ENCODE results near the gene LSM4. TPM values are rescaled to one million over a fixed set of nuclear protein-coding genes. Genes with fewer than 3 reads are reported as not detected.
A peak's percentile ranks its signal among the peaks of the same experiment; 100 is the strongest.
"Not testable (repeated sequence)": the region's sequence is repeated elsewhere in the genome, so short reads cannot be mapped to it uniquely, and the experiment has no call there.

Gene LSM4
- total RNA-seq, 1 donor from 2014 or later, result 166 TPM

GRCh38 chr19:18328340-18329034, 5.6 kb upstream of the LSM4 start:
- peak; percentile 97 for TF ChIP-seq CTCF (IDR thresholded peaks at IDR 0.05; ENCODE audit: unreplicated experiment)
- Mint-ChIP-seq H3K9me3 (ENCODE audit: unreplicated experiment) (no peaks in the 10 kb centered on the region), H3K27ac (ENCODE audit: unreplicated experiment) (peak overlapping the region; percentile 84), H3K4me3 (ENCODE audit: unreplicated experiment) (peak overlapping the region; percentile 70), H3K36me3 (ENCODE audit: low read depth, unreplicated experiment) (peaks cover 4% of the 10 kb centered on the region), H3K27me3 (ENCODE audit: unreplicated experiment) (peaks cover 3% of the 10 kb centered on the region), H3K4me1 (ENCODE audit: unreplicated experiment) (peaks cover 8% of the 10 kb centered on the region)
- DNase-seq (ENCODE audit: low spot score), result peak; percentile 82

GRCh38 chr19:18326772-18327171, 3.9 kb upstream of the LSM4 start:
- DNase-seq (ENCODE audit: low spot score), result no peak
- H3K9me3 Mint-ChIP-seq (ENCODE audit: unreplicated experiment), result no peaks in the 10 kb centered on the region
- H3K4me3 Mint-ChIP-seq (ENCODE audit: unreplicated experiment), result no peak overlapping the region
- H3K27ac Mint-ChIP-seq (ENCODE audit: unreplicated experiment), result no peak overlapping the region
- H3K27me3 Mint-ChIP-seq (ENCODE audit: unreplicated experiment), result peaks cover 3% of the 10 kb centered on the region
- no peak for TF ChIP-seq CTCF (IDR thresholded peaks at IDR 0.05; ENCODE audit: unreplicated experiment)
- H3K36me3 Mint-ChIP-seq (ENCODE audit: low read depth, unreplicated experiment), result peaks cover 4% of the 10 kb centered on the region
- peaks cover 20% of the 10 kb centered on the region for H3K4me1 Mint-ChIP-seq (ENCODE audit: unreplicated experiment)

DNA sequence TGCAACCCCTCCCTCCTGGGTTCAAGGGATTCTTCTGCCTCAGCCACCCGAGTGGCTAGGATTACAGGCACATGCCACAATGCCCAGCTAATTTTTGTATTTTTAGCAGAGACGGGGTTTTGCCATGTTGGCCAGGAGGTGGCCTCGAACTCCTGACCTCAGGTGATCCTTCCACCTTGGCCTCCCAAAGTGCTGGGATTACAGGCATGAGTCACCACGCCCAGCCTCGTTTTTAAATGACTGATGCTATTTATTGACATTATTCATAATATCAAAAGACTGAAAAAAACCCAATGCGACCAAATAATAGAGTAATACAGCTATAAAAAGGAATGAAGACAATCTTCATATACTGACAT, 1.5 kb upstream of the LSM4 start:
- DNase-seq (ENCODE audit: low spot score); H3K36me3 Mint-ChIP-seq (ENCODE audit: low read depth, unreplicated experiment); H3K9me3 Mint-ChIP-seq (ENCODE audit: unreplicated experiment); H3K4me3 Mint-ChIP-seq (ENCODE audit: unreplicated experiment); H3K27me3 Mint-ChIP-seq (ENCODE audit: unreplicated experiment); H3K27ac Mint-ChIP-seq (ENCODE audit: unreplicated experiment): not testable (repeated sequence)
- H3K4me1 Mint-ChIP-seq (ENCODE audit: unreplicated experiment), result peaks cover 44% of the 10 kb centered on the region

GRCh38 chr19:18322318-18322758, 538 bp downstream of the LSM4 start:
- TF ChIP-seq CTCF (IDR thresholded peaks at IDR 0.05; ENCODE audit: unreplicated experiment), result no peak
- Mint-ChIP-seq H3K4me3 (ENCODE audit: unreplicated experiment) (peak overlapping the region; percentile 89), H3K27ac (ENCODE audit: unreplicated experiment) (peak overlapping the region; percentile 93), H3K36me3 (ENCODE audit: low read depth, unreplicated experiment) (peaks cover 4% of the 10 kb centered on the region), H3K9me3 (ENCODE audit: unreplicated experiment) (no peaks in the 10 kb centered on the region), H3K27me3 (ENCODE audit: unreplicated experiment) (peaks cover 3% of the 10 kb centered on the region), H3K4me1 (ENCODE audit: unreplicated experiment) (peaks cover 57% of the 10 kb centered on the region)
- DNase-seq (ENCODE audit: low spot score), result peak; percentile 59

DNA sequence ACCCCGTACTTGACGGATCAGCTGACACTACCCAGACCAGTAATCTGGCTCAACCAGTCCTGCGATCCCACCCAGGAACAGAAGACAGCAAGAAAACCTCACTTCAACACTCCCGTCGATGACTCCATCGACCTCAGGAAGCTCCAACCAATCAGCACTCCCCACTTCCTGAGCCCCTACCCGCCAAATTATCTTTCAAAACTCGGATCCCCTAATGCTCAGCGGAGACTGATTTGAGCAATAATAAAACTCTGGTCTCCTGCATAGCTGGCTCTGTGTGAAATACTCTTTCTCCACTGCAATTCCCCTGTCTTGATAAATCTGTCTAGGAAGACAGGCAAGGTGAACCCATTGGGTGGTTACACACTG, 1.2 kb downstream of the LSM4 start:
- no peak for DNase-seq (ENCODE audit: low spot score)
- Mint-ChIP-seq H3K36me3 (ENCODE audit: low read depth, unreplicated experiment) (peaks cover 4% of the 10 kb centered on the region), H3K27me3 (ENCODE audit: unreplicated experiment) (peaks cover 3% of the 10 kb centered on the region), H3K9me3 (ENCODE audit: unreplicated experiment) (no peaks in the 10 kb centered on the region), H3K27ac (ENCODE audit: unreplicated experiment) (peak overlapping the region; percentile 93), H3K4me1 (ENCODE audit: unreplicated experiment) (peaks cover 57% of the 10 kb centered on the region), H3K4me3 (ENCODE audit: unreplicated experiment) (peak overlapping the region; percentile 89)
- TF ChIP-seq CTCF (IDR thresholded peaks at IDR 0.05; ENCODE audit: unreplicated experiment), result no peak
